K562 (cell line): ENCODE measurements around the gene SZT2. TPM values are rescaled to one million over a fixed set of nuclear protein-coding genes. Genes with fewer than 3 reads are reported as not detected.

Experiments
- BRD9 ChIP-seq: fragments of 450-650 bp; IDR thresholded peaks from 2 replicates; pipeline ENCODE4 v1.6.1; 2018; ENCODE audit warnings: low read depth; ENCODE audit not compliant: partially characterized antibody
- CAMTA2 ChIP-seq: fragments of 250-450 bp; sonication (Bioruptor Pico); conservative IDR thresholded peaks from 2 replicates; pipeline ENCODE4 v1.5.1; 2022
- CGGBP1 ChIP-seq: fragments of 250-450 bp; sonication (Bioruptor Pico); IDR thresholded peaks from 2 replicates; pipeline ENCODE4 v1.9.0; 2021; ENCODE audit warnings: mild to moderate bottlenecking
- ELF4 ChIP-seq: fragments of 450-650 bp; formaldehyde crosslinking; IDR thresholded peaks from 2 replicates; pipeline ENCODE4 v1.4.0; 2022; ENCODE audit warnings: missing genetic modification characterization
- FOXP4 ChIP-seq: sonication (generic); formaldehyde crosslinking; IDR thresholded peaks from 2 replicates; pipeline ENCODE4 v1.8.0; 2022; ENCODE audit warnings: mild to moderate bottlenecking, missing genetic modification reagents, borderline replicate concordance
- GATAD2B ChIP-seq: fragments of 450-650 bp; IDR thresholded peaks from 2 replicates; pipeline ENCODE4 v1.6.1; 2017; ENCODE audit warnings: mild to moderate bottlenecking, borderline replicate concordance
- HEY1 ChIP-seq: fragments of 250-450 bp; sonication (Bioruptor Pico); IDR thresholded peaks from 2 replicates; pipeline ENCODE4 v1.5.0; 2020; ENCODE audit warnings: mild to moderate bottlenecking, moderate library complexity, borderline replicate concordance
- MCM2 ChIP-seq: fragments of 450-650 bp; IDR thresholded peaks from 2 replicates; pipeline ENCODE4 v1.6.1; 2017; ENCODE audit warnings: low read depth, mild to moderate bottlenecking
- MED1 ChIP-seq: sonication (generic); formaldehyde crosslinking; IDR thresholded peaks from 2 replicates; pipeline ENCODE4 v1.8.1; 2023; ENCODE audit warnings: missing genetic modification reagents, borderline replicate concordance
- NCOA2 ChIP-seq, 2 experiments: fragments of 450-650 bp; IDR thresholded peaks; 2 replicates each; pipeline ENCODE4 v1.6.1; 2018; ENCODE audit warnings: mild to moderate bottlenecking in 2 of 2, moderate library complexity in 1 of 2; ENCODE audit not compliant: partially characterized antibody in 2 of 2
- NR4A1 ChIP-seq, 2 experiments: fragments of 250-450 bp in 1 of 2; fragments of 450-650 bp in 1 of 2; sonication (Bioruptor Pico) in 1 of 2; IDR thresholded peaks; 2 replicates each; pipeline versions ENCODE4 v1.4.0 to v1.6.1; 2016 to 2020; ENCODE audit warnings: mild to moderate bottlenecking in 2 of 2, missing compliant biosample characterization in 1 of 2, missing genetic modification characterization in 1 of 2, moderate library complexity in 1 of 2
- PURB ChIP-seq: sonication (generic); formaldehyde crosslinking; IDR thresholded peaks from 2 replicates; pipeline ENCODE4 v1.9.0; 2021; ENCODE audit warnings: low read depth, mild to moderate bottlenecking, missing genetic modification reagents
- SNAPC5 ChIP-seq: fragments of 250-450 bp; sonication (Bioruptor Pico); IDR thresholded peaks from 2 replicates; pipeline ENCODE4 v1.8.0; 2021; ENCODE audit warnings: moderate library complexity, mild to moderate bottlenecking, inconsistent platforms
- SNRNP70 ChIP-seq: fragments of 200-400 bp; formaldehyde crosslinking; optimal IDR thresholded peaks from 2 replicates; pipeline ENCODE3; 2017; ENCODE audit warnings: low read depth, low read length
- TAL1 ChIP-seq: fragments of 450-650 bp; IDR thresholded peaks from 2 replicates; pipeline ENCODE4 v1.6.1; 2016; ENCODE audit warnings: mild to moderate bottlenecking
- ZNF57 ChIP-seq: fragments of 450-650 bp; formaldehyde crosslinking; IDR thresholded peaks from 2 replicates; pipeline ENCODE4 v1.4.0; 2020; ENCODE audit warnings: mild to moderate bottlenecking, moderate library complexity
- polyA plus RNA-seq, 8 experiments: library from polyadenylated mRNA; depleted of rRNA in 4 of 8; stranded (reverse) in 5 of 8; unstranded in 3 of 8; fragments of >200 nt; fragmentation: Nextera tagmentation in 2 of 8; fragmentation: Illumina TruSeq in 1 of 8; extraction: Ambion mirVana in 2 of 8; extraction: Trizol in 1 of 8; gene quantifications; 2 replicates each; pipeline versions ENCODE4 v1.2.1 to v1.2.3, GENCODE V29; 2011 to 2014; ENCODE audit warnings: inconsistent platforms in 1 of 8, missing spikeins in 1 of 8
- total RNA-seq, 7 experiments: library from RNA; depleted of rRNA in 6 of 7; stranded (reverse); fragments of >200 nt in 6 of 7; fragmentation: Illumina TruSeq in 2 of 7; extraction: Trizol in 2 of 7; gene quantifications; 2 replicates each; pipeline versions ENCODE4 v1.2.1 to v1.2.3, GENCODE V29; 2011 to 2021; ENCODE audit warnings: low replicate concordance in 1 of 7
- TF ChIP-seq, protein P1 (sequence below), 2 experiments: fragments of 450-650 bp; formaldehyde crosslinking in 1 of 2; IDR thresholded peaks; 2 replicates each; pipeline versions ENCODE4 v1.4.0 to v1.6.1; 2014 to 2020; ENCODE audit warnings: mild to moderate bottlenecking in 2 of 2, borderline replicate concordance in 1 of 2, low read depth in 1 of 2

Gene SZT2
- total and polyA plus RNA-seq, 9 of the 15 experiments (the other 6 are each of a cell fraction or from before 2014, with no cell fraction given), result 0.88 to 31.0 (median 12.8) TPM

GRCh38 chr1:43367904-43368645 is 21.6 kb upstream of the SZT2 start, which contains the start of gene ELOVL1 (continued):
- TF ChIP-seq HEY1, result no peak
- peak; percentile 31 for TF ChIP-seq BRD9
- no peak for TF ChIP-seq CAMTA2 (CRISPR knock-in tag)
- peak; percentile 76 for TF ChIP-seq GATAD2B
- no peak for TF ChIP-seq MCM2
- TF ChIP-seq, protein P1, sequence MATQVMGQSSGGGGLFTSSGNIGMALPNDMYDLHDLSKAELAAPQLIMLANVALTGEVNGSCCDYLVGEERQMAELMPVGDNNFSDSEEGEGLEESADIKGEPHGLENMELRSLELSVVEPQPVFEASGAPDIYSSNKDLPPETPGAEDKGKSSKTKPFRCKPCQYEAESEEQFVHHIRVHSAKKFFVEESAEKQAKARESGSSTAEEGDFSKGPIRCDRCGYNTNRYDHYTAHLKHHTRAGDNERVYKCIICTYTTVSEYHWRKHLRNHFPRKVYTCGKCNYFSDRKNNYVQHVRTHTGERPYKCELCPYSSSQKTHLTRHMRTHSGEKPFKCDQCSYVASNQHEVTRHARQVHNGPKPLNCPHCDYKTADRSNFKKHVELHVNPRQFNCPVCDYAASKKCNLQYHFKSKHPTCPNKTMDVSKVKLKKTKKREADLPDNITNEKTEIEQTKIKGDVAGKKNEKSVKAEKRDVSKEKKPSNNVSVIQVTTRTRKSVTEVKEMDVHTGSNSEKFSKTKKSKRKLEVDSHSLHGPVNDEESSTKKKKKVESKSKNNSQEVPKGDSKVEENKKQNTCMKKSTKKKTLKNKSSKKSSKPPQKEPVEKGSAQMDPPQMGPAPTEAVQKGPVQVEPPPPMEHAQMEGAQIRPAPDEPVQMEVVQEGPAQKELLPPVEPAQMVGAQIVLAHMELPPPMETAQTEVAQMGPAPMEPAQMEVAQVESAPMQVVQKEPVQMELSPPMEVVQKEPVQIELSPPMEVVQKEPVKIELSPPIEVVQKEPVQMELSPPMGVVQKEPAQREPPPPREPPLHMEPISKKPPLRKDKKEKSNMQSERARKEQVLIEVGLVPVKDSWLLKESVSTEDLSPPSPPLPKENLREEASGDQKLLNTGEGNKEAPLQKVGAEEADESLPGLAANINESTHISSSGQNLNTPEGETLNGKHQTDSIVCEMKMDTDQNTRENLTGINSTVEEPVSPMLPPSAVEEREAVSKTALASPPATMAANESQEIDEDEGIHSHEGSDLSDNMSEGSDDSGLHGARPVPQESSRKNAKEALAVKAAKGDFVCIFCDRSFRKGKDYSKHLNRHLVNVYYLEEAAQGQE (IDR thresholded peaks at IDR 0.05; ENCODE audit: borderline replicate concordance), result peak; percentile 62
- TF ChIP-seq, protein P1 (CRISPR knock-in tag; IDR thresholded peaks at IDR 0.05; ENCODE audit: low read depth), result peak; percentile 51; the same call in 1 of the 2 replicates
- TF ChIP-seq CGGBP1, result no peak
- TF ChIP-seq MED1 (CRISPR knock-in tag), result no peak
- TF ChIP-seq PURB (CRISPR knock-in tag), result no peak
- TF ChIP-seq FOXP4 (CRISPR knock-in tag), result peak; percentile 91; the same call in 1 of the 2 replicates
- TF ChIP-seq NR4A1 (CRISPR knock-in tag; IDR thresholded peaks at IDR 0.05), result peak; percentile 85; the same call in 1 of the 2 replicates
- peak; percentile 83; the same call in 1 of the 2 replicates for TF ChIP-seq NR4A1 (tag; IDR thresholded peaks at IDR 0.05)
- TF ChIP-seq ZNF57, result peak; percentile 80; the same call in 1 of the 2 replicates
- no peak for TF ChIP-seq TAL1
- peak; percentile 82 for TF ChIP-seq ELF4 (CRISPR knock-in tag)
- no peak for TF ChIP-seq SNRNP70
- TF ChIP-seq SNAPC5 (CRISPR knock-in tag), result no peak
- TF ChIP-seq NCOA2 (IDR thresholded peaks at IDR 0.05; ENCODE audit: partially characterized antibody in 2 of 2), result no peak
